H1 (cell line): ENCODE results near the gene LPP. TPM values are rescaled to one million over a fixed set of nuclear protein-coding genes. Genes with fewer than 3 reads are reported as not detected.

Experiments
- CTCF ChIA-PET: fragments of 300-600 bp; sonication (Branson Sonifier 250); formaldehyde crosslinking; loops from one replicate; lab custom pipeline; 2021; ENCODE audit not compliant: partially characterized antibody; lab: Charles Lee
- POLR2A ChIA-PET: fragments of 300-600 bp; sonication (Branson Sonifier 250); formaldehyde crosslinking; loops from one replicate; lab custom pipeline; 2021; ENCODE audit warnings: inconsistent platforms; ENCODE audit not compliant: partially characterized antibody; lab: Charles Lee
- DNase-seq, 2 experiments: peaks; one replicate each; pipeline versions ENCODE4 v3.0.0 to v3.0.0-alpha.2; 2010 to 2022; ENCODE audit warnings: low spot score in 2 of 2, low read depth in 1 of 2, mixed read lengths in 1 of 2
- FAIRE-seq: peaks from 2 replicates; lab custom pipeline; 2011; peaks lifted over from hg19 to GRCh38; lab: Jason Lieb, UNC
- H2AFZ ChIP-seq: 2 replicates; pipeline ENCODE4 v1.8.1; 2012; ENCODE audit warnings: low read length, inconsistent platforms
- H2AK5ac ChIP-seq: 2 replicates; pipeline ENCODE4 v1.6.1; 2013; ENCODE audit warnings: low read depth, low read length
- H2BK120ac ChIP-seq: replicated peaks from 2 replicates; pipeline ENCODE3; 2013; ENCODE audit warnings: low read depth, low read length, inconsistent platforms
- H2BK12ac ChIP-seq: 2 replicates; pipeline ENCODE4 v1.6.1; 2013; ENCODE audit warnings: low read depth, low read length
- H2BK15ac ChIP-seq: 2 replicates; pipeline ENCODE4 v1.6.1; 2013; ENCODE audit warnings: low read length
- H2BK20ac ChIP-seq: 2 replicates; pipeline ENCODE4 v1.6.1; 2013; ENCODE audit warnings: low read length
- H2BK5ac ChIP-seq: 2 replicates; pipeline ENCODE4 v1.6.1; 2013; ENCODE audit warnings: low read depth, low read length
- H3K14ac ChIP-seq: 2 replicates; pipeline ENCODE4 v1.6.1; 2013; ENCODE audit warnings: inconsistent platforms; ENCODE audit not compliant: insufficient read length
- H3K18ac ChIP-seq: 2 replicates; pipeline ENCODE4 v1.6.1; 2013; ENCODE audit warnings: low read length; ENCODE audit errors: extremely low read depth
- H3K23ac ChIP-seq: 2 replicates; pipeline ENCODE4 v1.6.1; 2013; ENCODE audit warnings: inconsistent platforms; ENCODE audit not compliant: insufficient read length
- H3K23me2 ChIP-seq: 2 replicates; pipeline ENCODE4 v1.6.1; 2013; ENCODE audit warnings: low read depth, low read length
- H3K27ac ChIP-seq: 2 replicates; pipeline ENCODE4 v1.6.1; 2011; ENCODE audit warnings: low read depth, low read length, inconsistent platforms
- H3K27me3 ChIP-seq, 4 experiments: replicated peaks in 1 of 4; 1 replicate in 1 of 4; 2 replicates in 3 of 4; pipeline versions ENCODE4 v1.6.1 to v1.8.1; 2011 to 2013; ENCODE audit warnings: low read length in 3 of 4, mild to moderate bottlenecking in 3 of 4, inconsistent platforms in 2 of 4, mixed read lengths in 2 of 4, moderate library complexity in 1 of 4; ENCODE audit not compliant: control insufficient read depth in 3 of 4, insufficient read depth in 3 of 4; ENCODE audit errors: extremely low read depth in 1 of 4
- H3K36me3 ChIP-seq, 4 experiments: 2 replicates each; pipeline versions ENCODE4 v1.6.1 to v1.8.1; 2011 to 2013; ENCODE audit warnings: mild to moderate bottlenecking in 4 of 4, low read length in 3 of 4, moderate library complexity in 2 of 4, control low read depth in 1 of 4, inconsistent platforms in 1 of 4; ENCODE audit not compliant: insufficient read depth in 4 of 4, control insufficient read depth in 2 of 4
- H3K4ac ChIP-seq: replicated peaks from 2 replicates; pipeline ENCODE3; 2013; ENCODE audit warnings: low read length, low read depth, mixed read lengths, inconsistent platforms; ENCODE audit not compliant: insufficient read length
- H3K4me1 ChIP-seq, 4 experiments: replicated peaks in 1 of 4; 1 replicate in 1 of 4; 2 replicates in 3 of 4; pipeline versions ENCODE4 v1.6.1 to v1.8.1; 2011 to 2013; ENCODE audit warnings: low read length in 3 of 4, inconsistent platforms in 2 of 4, mixed read lengths in 1 of 4; ENCODE audit not compliant: insufficient read depth in 4 of 4, control insufficient read depth in 3 of 4
- H3K4me2 ChIP-seq, 2 experiments: 2 replicates each; pipeline versions ENCODE4 v1.6.1 to v1.8.1; 2011 to 2013; ENCODE audit warnings: low read depth in 2 of 2, low read length in 2 of 2, control low read depth in 1 of 2, inconsistent platforms in 1 of 2, mild to moderate bottlenecking in 1 of 2; ENCODE audit not compliant: insufficient read depth in 1 of 2
- H3K4me3 ChIP-seq, 4 experiments: fragments of 200-600, 300-600 bp in 1 of 4; sonication (generic), shearing (Covaris generic), sonication (Bioruptor Twin) in 1 of 4; 2 replicates each; pipeline versions ENCODE4 v1.5.1 to v1.8.1; 2011 to 2016; ENCODE audit warnings: low read length in 4 of 4, low read depth in 3 of 4, control low read depth in 2 of 4, inconsistent platforms in 2 of 4, mild to moderate bottlenecking in 2 of 4, mixed read lengths in 1 of 4, moderate library complexity in 1 of 4; ENCODE audit not compliant: insufficient read depth in 2 of 4; ENCODE audit errors: extremely low read depth in 1 of 4
- H3K56ac ChIP-seq: replicated peaks from 2 replicates; pipeline ENCODE3; 2013; ENCODE audit warnings: low read depth, mild to moderate bottlenecking, mixed read lengths, low read length, inconsistent platforms; ENCODE audit not compliant: insufficient read length
- H3K79me1 ChIP-seq: 2 replicates; pipeline ENCODE4 v1.6.1; 2013; ENCODE audit warnings: low read depth, low read length, control low read depth
- H3K79me2 ChIP-seq, 2 experiments: 2 replicates each; pipeline versions ENCODE4 v1.6.1 to v1.8.1; 2012 to 2013; ENCODE audit warnings: low read length in 2 of 2, mild to moderate bottlenecking in 2 of 2, inconsistent platforms in 1 of 2; ENCODE audit not compliant: insufficient read depth in 2 of 2, control insufficient read depth in 1 of 2
- H3K9ac ChIP-seq, 4 experiments: replicated peaks in 1 of 4; 1 replicate in 1 of 4; 2 replicates in 3 of 4; pipeline versions ENCODE4 v1.6.1 to v1.8.1; 2011 to 2013; ENCODE audit warnings: low read depth in 3 of 4, low read length in 3 of 4, control low read depth in 2 of 4, mild to moderate bottlenecking in 2 of 4, moderate library complexity in 2 of 4, inconsistent platforms in 1 of 4; ENCODE audit errors: extremely low read depth in 1 of 4
- H3K9me3 ChIP-seq, 2 experiments: 2 replicates each; pipeline versions ENCODE4 v1.6.1 to v1.8.1; 2012 to 2013; ENCODE audit warnings: mild to moderate bottlenecking in 2 of 2, moderate library complexity in 2 of 2, control low read depth in 1 of 2, inconsistent platforms in 1 of 2, low read depth in 1 of 2, low read length in 1 of 2, mixed read lengths in 1 of 2; ENCODE audit not compliant: insufficient read depth in 2 of 2
- H4K20me1 ChIP-seq, 2 experiments: replicated peaks in 1 of 2; 2 replicates each; pipeline versions ENCODE3 to v1.8.1; 2011 to 2013; ENCODE audit warnings: inconsistent platforms in 2 of 2, low read length in 2 of 2, mild to moderate bottlenecking in 1 of 2; ENCODE audit not compliant: insufficient read depth in 2 of 2, control insufficient read depth in 1 of 2
- H4K5ac ChIP-seq: 2 replicates; pipeline ENCODE4 v1.6.1; 2013; ENCODE audit warnings: low read length, low read depth, mixed read lengths, inconsistent platforms; ENCODE audit not compliant: insufficient read length
- H4K8ac ChIP-seq: 2 replicates; pipeline ENCODE4 v1.8.0; 2013; ENCODE audit warnings: mild to moderate bottlenecking, moderate library complexity, low read length, inconsistent platforms; ENCODE audit not compliant: insufficient read depth; ENCODE audit errors: extremely low read depth
- H4K91ac ChIP-seq: replicated peaks from 2 replicates; pipeline ENCODE3; 2013; ENCODE audit warnings: low read length, mixed read lengths, inconsistent platforms; ENCODE audit not compliant: insufficient read length
- EZH2 ChIP-seq: fragments of 200-600 bp; sonication (generic); IDR thresholded peaks from 2 replicates; pipeline ENCODE4 v1.7.1; 2012; ENCODE audit warnings: low read depth, mild to moderate bottlenecking, moderate library complexity, low read length, inconsistent platforms; ENCODE audit not compliant: severe bottlenecking
- WGBS, 2 experiments: shearing (Covaris generic) in 1 of 2; methylation state at CpG; one replicate each; pipeline versions ENCODE4 v1.1.6 to v1.1.7; 2013 to 2015; ENCODE audit warnings: low lambda C conversion rate in 2 of 2, mixed read lengths in 2 of 2, inconsistent platforms in 1 of 2, low coverage in 1 of 2, missing lambda C conversion rate in 1 of 2; ENCODE audit not compliant: insufficient replicate concordance in 2 of 2, insufficient coverage in 1 of 2, insufficient read length in 1 of 2; ENCODE audit errors: extremely low coverage in 1 of 2, missing lambda C conversion rate in 1 of 2; 5-methylcytosine and 5-hydroxymethylcytosine counted together
- polyA plus RNA-seq, 7 experiments: library from polyadenylated mRNA; depleted of rRNA in 3 of 7; stranded (reverse) in 5 of 7; unstranded in 2 of 7; fragments of >200 nt in 5 of 7; fragments of 200-250 nt in 2 of 7; gene quantifications; 1 replicate in 5 of 7; 2 replicates in 1 of 7; 4 replicates in 1 of 7; pipeline versions ENCODE4 v1.2.1 to v1.2.3, GENCODE V29; 2011 to 2013; ENCODE audit warnings: missing spikeins in 2 of 7, mixed read lengths in 2 of 7
- total RNA-seq: library from RNA; stranded (reverse); fragmentation: NEBNext Ultra II Directional; extraction: Animal tissue kit (Norgen Biotek cat#: 25700); gene quantifications from 2 replicates; pipeline ENCODE4 v1.2.1, GENCODE V29; 2021

LPP gene
- total and polyA plus RNA-seq, 2 of the 8 experiments (the other 6 are each of a cell fraction or from before 2014, with no cell fraction given) = 10.0 to 53.3 TPM

DNA sequence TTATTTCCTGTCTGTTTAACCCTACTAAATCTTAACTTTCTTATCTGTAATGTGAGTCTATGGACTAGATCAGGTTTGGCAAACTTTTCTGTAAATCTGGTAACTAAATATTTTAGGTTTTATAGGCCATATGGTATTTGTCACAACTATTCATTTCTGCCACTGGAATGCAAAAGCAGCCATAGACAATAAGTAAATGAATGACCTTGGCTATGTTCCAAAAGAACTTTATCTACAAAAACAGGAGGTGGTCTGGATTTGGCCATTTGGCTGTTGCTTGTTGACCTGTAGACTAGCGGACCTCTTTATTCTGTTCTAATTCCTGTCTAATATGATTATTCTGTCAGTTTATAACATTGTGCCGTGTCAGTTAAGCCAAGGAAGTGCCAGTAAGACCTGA is 314.2 kb downstream of the LPP start:
- 97% methylated on average over 2 of the region's 2 CpGs; no CpG with 5 or more reads in 1 of the 2 experiments for whole genome bisulfite sequencing, 2 experiments
- no peak overlapping the region for H2BK120ac ChIP-seq
- no peak overlapping the region for H2AFZ ChIP-seq
- no peak overlapping the region for H2AK5ac ChIP-seq
- no peaks in the 10 kb centered on the region for H3K36me3 ChIP-seq
- H3K56ac ChIP-seq = no peak overlapping the region
- no peak overlapping the region for H2BK5ac ChIP-seq
- no peaks in the 10 kb centered on the region for H3K9me3 ChIP-seq
- no peaks in the 10 kb centered on the region for H3K27me3 ChIP-seq
- DNase-seq (no peak), FAIRE-seq (no peak)
- H4K8ac ChIP-seq = no peak overlapping the region
- no peaks in the 10 kb centered on the region for H3K4me1 ChIP-seq
- no peak overlapping the region for H4K91ac ChIP-seq
- no peak overlapping the region for H2BK15ac ChIP-seq
- H3K23me2 ChIP-seq = no peaks in the 10 kb centered on the region; the same call in 1 of the 2 replicates
- no peak overlapping the region for H2BK12ac ChIP-seq
- no peak overlapping the region for H3K4ac ChIP-seq
- ChIA-PET POLR2A (no interaction called here), CTCF (no interaction called here)
- H3K23ac ChIP-seq = no peak overlapping the region
- H3K14ac ChIP-seq = no peak overlapping the region
- H3K4me3 ChIP-seq = no peak overlapping the region
- H3K79me1 ChIP-seq = no peaks in the 10 kb centered on the region
- no peaks in the 10 kb centered on the region for H4K20me1 ChIP-seq
- H3K27ac ChIP-seq = no peak overlapping the region
- H4K5ac ChIP-seq = no peak overlapping the region
- H3K9ac ChIP-seq = no peak overlapping the region
- H3K79me2 ChIP-seq = no peaks in the 10 kb centered on the region
- H2BK20ac ChIP-seq = no peak overlapping the region
- H3K18ac ChIP-seq = no peak overlapping the region
- H3K4me2 ChIP-seq = no peak overlapping the region
- no peak for TF ChIP-seq EZH2
